HG02938 (cell line): ENCODE data around the gene ATP6V0B.

Experiments used
- ATAC-seq: cut with Tn5 transposase; IDR thresholded peaks from one replicate; pipeline ENCODE4 v1.9.1; 2021; ENCODE audit warnings: mild to moderate bottlenecking, moderate library complexity; ENCODE audit not compliant: unreplicated experiment

ATP6V0B gene

GRCh38 chr1:43945674-43946235, 29.0 kb upstream of the ATP6V0B start:
- no peak for ATAC-seq

- ATAC-seq = peak; percentile 84
Observed at GRCh38 chr1:43946236-43947060, 28.3 kb upstream of the ATP6V0B start, which contains the start of gene IPO13. Gene IPO13 (plus strand): TSS chr1:43946950. CDS start chr1:43947601, 651 bp downstream.

GRCh38 chr1:43947061-43947873, 27.5 kb upstream of the ATP6V0B start:
- ATAC-seq = no peak

- no peak for ATAC-seq
Observed at GRCh38 chr1:43947874-43948437, 26.8 kb upstream of the ATP6V0B start.

GRCh38 chr1:43949678-43950077, 25.1 kb upstream of the ATP6V0B start:
- no peak for ATAC-seq

- ATAC-seq = no peak
Observed at GRCh38 chr1:43951021-43951985, 23.5 kb upstream of the ATP6V0B start.

GRCh38 chr1:43952731-43953346, 21.9 kb upstream of the ATP6V0B start:
- ATAC-seq = no peak

GRCh38 chr1:43953361-43953760, 21.4 kb upstream of the ATP6V0B start:
- no peak for ATAC-seq

GRCh38 chr1:43954036-43954435, 20.7 kb upstream of the ATP6V0B start:
- ATAC-seq = no peak

GRCh38 chr1:43956234-43956633, 18.5 kb upstream of the ATP6V0B start:
- no peak for ATAC-seq

- no peak for ATAC-seq
Observed at GRCh38 chr1:43957407-43958040, 17.2 kb upstream of the ATP6V0B start.

GRCh38 chr1:43958351-43959255, 16.2 kb upstream of the ATP6V0B start:
- ATAC-seq = no peak

GRCh38 chr1:43960798-43961197, 14.0 kb upstream of the ATP6V0B start:
- ATAC-seq = no peak

- no peak for ATAC-seq
Observed at GRCh38 chr1:43961692-43962091, 13.1 kb upstream of the ATP6V0B start.

- no peak for ATAC-seq
Observed at GRCh38 chr1:43962324-43962723, 12.4 kb upstream of the ATP6V0B start.

- ATAC-seq = no peak
Observed at GRCh38 chr1:43963006-43963405, 11.8 kb upstream of the ATP6V0B start.

- no peak for ATAC-seq
Observed at GRCh38 chr1:43963890-43964289, 10.9 kb upstream of the ATP6V0B start.

- ATAC-seq = no peak
Observed at GRCh38 chr1:43965316-43965715, 9.4 kb upstream of the ATP6V0B start.
